ENCODE measurements around the gene CARHSP1. TPM values are rescaled to one million over a fixed set of nuclear protein-coding genes. Genes with fewer than 3 reads are reported as not detected.

The CARHSP1 gene
- polyA plus RNA-seq, 3 donors, result 32.0 to 60.3 (median 52.0) TPM

GRCh38 chr16:8882725-8883377, 14.0 kb upstream of the CARHSP1 start:
- H3K27ac Mint-ChIP-seq, result no peak overlapping the region
- peaks cover 0 to under 1% of the 10 kb centered on the region in 2 donors for H3K36me3 ChIP-seq (replicated peaks in 1 of 2; ENCODE audit: control insufficient read depth in 1 of 2, insufficient read depth in 2 of 2, low read length in 2 of 2)
- DNase-seq, result no peak
- no peak overlapping the region for H3K4me2 ChIP-seq (replicated peaks; ENCODE audit: extremely low read depth, low read length, poor library complexity, severe bottlenecking)
- intact Hi-C loops (cut with micrococcal nuclease), result loop anchor here in 1 of 2 donors (10.0 kb wide), 1 partner anchor 248 kb away; no protein-coding TSS in a partner anchor
- H3K27me3 Mint-ChIP-seq (ENCODE audit: low read depth in 3 of 3), result peaks cover 21 to 29% (median 29%) of the 10 kb centered on the region in 3 donors
- 92% methylated on average over 11 of the region's 17 CpGs for WGBS (ENCODE audit: insufficient coverage)
- H2AFZ ChIP-seq (ENCODE audit: insufficient read depth, low read depth, low read length, poor library complexity, severe bottlenecking), result no peak overlapping the region
- H3K4me1 ChIP-seq (ENCODE audit: control insufficient read depth in 1 of 2, insufficient read depth in 2 of 2, low read length in 2 of 2), result no peaks in the 10 kb centered on the region
- peaks cover 11% of the 10 kb centered on the region for H3K4me1 Mint-ChIP-seq
- peaks cover 0 to 14% of the 10 kb centered on the region in 2 donors for H3K27me3 ChIP-seq (ENCODE audit: control insufficient read depth in 2 of 2, insufficient read depth in 2 of 2, low read length in 2 of 2)
- no peak for TF ChIP-seq CTCF (IDR thresholded peaks at IDR 0.05)
- H3K79me2 ChIP-seq (ENCODE audit: insufficient read depth, low read length), result no peaks in the 10 kb centered on the region
- no peak overlapping the region for H3K27ac ChIP-seq (ENCODE audit: low read depth in 1 of 2, low read length in 2 of 2)
- no peaks in the 10 kb centered on the region for H3K9me3 Mint-ChIP-seq
- H3K4me3 ChIP-seq (replicated peaks in 1 of 3; ENCODE audit: low read depth in 2 of 3, low read length in 3 of 3), result no peak overlapping the region
- H3K36me3 Mint-ChIP-seq, result peaks cover 4 to 6% of the 10 kb centered on the region in 2 donors
- no peak overlapping the region for H3K4me3 Mint-ChIP-seq
- H3K9me3 ChIP-seq (replicated peaks in 1 of 2; ENCODE audit: control insufficient read depth in 1 of 2, insufficient read depth in 1 of 2, low read length in 2 of 2), result no peaks in the 10 kb centered on the region
- peaks cover 25% of the 10 kb centered on the region for H4K20me1 ChIP-seq (ENCODE audit: insufficient read depth, low read length)
- no peak overlapping the region for H3K9ac ChIP-seq (ENCODE audit: insufficient read depth, low read length, poor library complexity, severe bottlenecking)

GRCh38 chr16:8882041-8882617, 13.3 kb upstream of the CARHSP1 start, which contains the start of gene LITAFD:
LITAFD (plus strand) TSS chr16:8882351; CDS start chr16:8884356, 2,005 bp downstream.
- intact Hi-C loops (cut with micrococcal nuclease), result loop anchor here in 1 of 2 donors (10.0 kb wide), 1 partner anchor 247 kb away; no protein-coding TSS in a partner anchor
- Histone ChIP-seq H2AFZ (ENCODE audit: insufficient read depth, low read depth, low read length, poor library complexity, severe bottlenecking) (no peak within 1 kb of the TSS), H3K9me3 (replicated peaks in 1 of 2; ENCODE audit: control insufficient read depth in 1 of 2, insufficient read depth in 1 of 2, low read length in 2 of 2) (no peaks in the 10 kb centered on the region), H4K20me1 (ENCODE audit: insufficient read depth, low read length) (peaks cover 18% of the 10 kb centered on the region), H3K36me3 (replicated peaks in 1 of 2; ENCODE audit: control insufficient read depth in 1 of 2, insufficient read depth in 2 of 2, low read length in 2 of 2) (no peaks in the 10 kb centered on the region), H3K27ac (ENCODE audit: low read depth in 1 of 2, low read length in 2 of 2) (no peak within 1 kb of the TSS), H3K4me3 (replicated peaks in 1 of 3; ENCODE audit: low read depth in 2 of 3, low read length in 3 of 3) (no peak within 1 kb of the TSS), H3K4me2 (replicated peaks; ENCODE audit: extremely low read depth, low read length, poor library complexity, severe bottlenecking) (no peak within 1 kb of the TSS), H3K27me3 (ENCODE audit: control insufficient read depth in 2 of 2, insufficient read depth in 2 of 2, low read length in 2 of 2) (peaks cover 0 to 14% of the 10 kb centered on the region in 2 donors), H3K4me1 (ENCODE audit: control insufficient read depth in 1 of 2, insufficient read depth in 2 of 2, low read length in 2 of 2) (no peaks in the 10 kb centered on the region), H3K79me2 (ENCODE audit: insufficient read depth, low read length) (no peaks in the 10 kb centered on the region), H3K9ac (ENCODE audit: insufficient read depth, low read length, poor library complexity, severe bottlenecking) (no peak within 1 kb of the TSS)
- H3K9me3 Mint-ChIP-seq, result no peaks in the 10 kb centered on the region
- H3K4me3 Mint-ChIP-seq, result no peak within 1 kb of the TSS
- H3K27ac Mint-ChIP-seq, result peak within 1 kb of the TSS in 2 of 7 donors; percentile 63 to 64
- peaks cover 14% of the 10 kb centered on the region for H3K4me1 Mint-ChIP-seq
- DNase-seq, result no peak
- peaks cover under 1 to 2% of the 10 kb centered on the region in 2 donors for H3K36me3 Mint-ChIP-seq
- 83% methylated on average over 10 of the region's 10 CpGs for WGBS (ENCODE audit: insufficient coverage)
- peaks cover 19 to 28% (median 24%) of the 10 kb centered on the region in 3 donors for H3K27me3 Mint-ChIP-seq (ENCODE audit: low read depth in 3 of 3)
- TF ChIP-seq CTCF (IDR thresholded peaks at IDR 0.05), result no peak
